ENCODE results near the gene ALDH6A1.

ALDH6A1 gene

DNA sequence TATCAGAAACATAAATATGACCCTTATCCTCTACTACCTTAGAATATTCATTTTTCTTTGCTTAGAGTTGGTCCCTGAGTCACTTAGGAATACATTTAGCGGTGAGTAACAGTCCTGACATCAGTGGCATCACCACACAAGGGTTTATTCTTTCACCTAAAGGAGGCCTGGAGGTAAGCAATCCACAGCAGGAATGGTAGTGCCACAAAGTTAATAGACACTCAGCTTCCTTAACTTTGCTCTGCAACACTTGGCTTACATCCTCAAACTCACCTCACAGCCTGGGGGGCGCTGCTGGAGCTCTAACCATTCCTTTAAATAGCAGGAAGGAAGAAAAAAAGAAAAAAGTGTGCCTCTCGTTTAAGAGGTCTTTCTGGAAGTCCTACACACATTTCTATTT lies 36.0 kb downstream of the ALDH6A1 start:
- DNase-seq = no peak

DNA sequence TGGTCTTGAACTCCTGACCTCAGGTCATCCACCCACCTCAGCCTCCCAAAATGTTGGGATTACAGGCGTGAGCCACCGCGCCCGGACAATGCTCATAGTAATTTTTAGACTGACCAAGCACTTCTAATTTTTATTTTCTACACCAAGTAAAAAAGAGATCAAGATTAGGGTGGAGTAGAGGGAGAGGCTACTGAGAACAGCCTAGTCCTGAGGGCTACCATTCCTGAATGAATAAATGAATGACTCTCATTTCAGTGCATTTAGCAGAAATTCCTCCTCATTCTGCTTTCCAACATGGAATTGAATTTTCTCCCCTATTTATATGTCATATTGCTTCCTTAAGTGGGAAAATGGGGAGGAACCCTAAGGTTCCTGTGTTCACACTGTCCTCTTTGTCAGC lies 38.7 kb downstream of the ALDH6A1 start:
- DNase-seq = no peak

DNA sequence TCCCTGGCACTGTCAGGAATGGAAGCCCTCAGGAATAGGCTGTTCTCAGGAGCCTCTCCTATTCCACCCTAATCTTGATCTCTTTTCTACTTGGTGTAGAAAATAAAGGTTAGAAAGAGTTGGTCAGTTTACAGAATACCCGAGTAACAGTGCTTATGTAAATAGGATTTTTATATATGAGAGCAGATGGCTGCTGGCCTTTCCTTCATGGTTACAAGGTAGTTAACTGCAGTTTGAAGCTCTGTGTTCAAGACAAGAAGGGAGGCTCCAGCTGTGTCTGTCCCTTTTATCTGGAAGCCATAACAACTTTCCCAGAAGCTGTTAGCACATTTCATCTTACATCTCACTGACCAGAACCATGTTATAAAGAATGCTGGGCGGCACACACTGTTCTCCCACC lies 42.0 kb downstream of the ALDH6A1 start:
- DNase-seq = no peak

DNA sequence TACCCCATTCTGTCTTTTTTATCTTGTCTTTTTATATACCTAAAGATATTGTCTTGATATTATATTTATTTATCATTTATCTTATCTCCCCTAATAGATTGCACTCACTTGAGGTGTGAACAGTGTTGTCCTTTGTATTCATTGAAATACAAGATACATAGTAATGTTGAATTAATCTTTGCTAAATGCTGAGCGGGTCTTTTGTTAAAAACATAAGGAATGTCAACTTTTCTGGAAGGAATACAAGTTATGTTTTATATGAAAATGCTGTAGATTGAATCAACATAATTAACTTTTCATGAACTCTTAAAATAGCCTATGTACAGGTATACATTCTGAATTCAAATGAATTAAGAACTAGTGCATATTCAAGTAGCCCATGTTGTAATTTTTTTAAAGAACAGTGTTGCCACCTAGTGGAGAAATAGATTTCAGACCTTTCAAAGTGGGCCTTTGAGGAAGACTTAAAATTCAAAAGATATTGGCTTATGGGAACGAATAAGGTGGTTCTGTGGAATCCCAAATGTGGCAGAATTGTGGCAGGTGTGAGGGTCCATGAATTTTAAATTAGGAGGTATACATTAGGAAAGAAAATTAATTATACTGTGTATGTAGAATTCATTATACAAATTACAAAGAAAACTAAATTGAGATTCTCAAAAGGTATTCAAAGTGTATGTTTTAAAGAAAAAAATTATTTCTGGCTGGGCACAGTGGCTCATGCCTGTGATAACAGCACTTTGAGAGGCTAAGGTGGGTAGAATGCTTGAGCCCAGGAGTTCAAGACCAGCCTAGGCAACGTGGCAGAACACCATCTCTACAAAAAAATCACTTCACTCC lies 46.0 kb downstream of the ALDH6A1 start:
- peak; percentile 71 for DNase-seq

DNA sequence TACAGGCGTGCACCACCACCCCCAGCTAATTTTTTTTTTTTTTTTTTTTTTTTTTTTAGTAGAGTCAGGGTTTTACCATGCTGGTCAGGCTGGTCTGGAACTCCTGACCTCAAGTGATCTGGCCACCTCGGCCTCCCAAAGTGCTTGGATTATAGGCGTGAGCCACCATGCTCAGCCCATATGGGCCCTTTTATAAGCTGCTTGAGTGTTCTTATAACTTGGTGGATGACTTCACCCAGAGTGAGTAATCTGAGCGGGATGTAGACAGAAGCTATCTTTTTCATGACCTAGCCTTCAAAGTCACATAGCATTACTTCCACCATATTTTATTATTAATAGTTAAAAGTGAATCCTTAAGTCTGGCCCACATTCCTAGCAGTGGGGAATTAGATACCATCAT lies 48.7 kb downstream of the ALDH6A1 start:
- DNase-seq = no peak

DNA sequence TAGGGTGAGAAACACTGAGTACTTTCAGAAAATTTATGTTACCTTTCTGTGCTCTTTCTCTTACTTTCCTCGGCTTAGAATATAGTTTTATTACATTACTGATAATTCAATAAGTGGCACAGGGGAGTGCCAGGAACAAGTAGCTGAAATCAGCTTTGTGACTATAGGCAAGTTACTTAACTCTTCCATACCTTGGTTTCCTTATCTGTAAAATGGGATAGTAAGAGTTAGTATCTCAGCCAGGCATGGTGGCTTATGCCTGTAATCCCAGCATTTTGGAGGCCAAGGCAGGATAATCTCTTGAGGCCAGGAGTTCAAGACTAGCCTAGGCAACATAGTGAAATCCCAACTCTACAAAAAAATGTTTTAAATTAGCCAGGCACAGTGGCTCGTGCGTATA lies 49.7 kb downstream of the ALDH6A1 start:
- no peak for DNase-seq

DNA sequence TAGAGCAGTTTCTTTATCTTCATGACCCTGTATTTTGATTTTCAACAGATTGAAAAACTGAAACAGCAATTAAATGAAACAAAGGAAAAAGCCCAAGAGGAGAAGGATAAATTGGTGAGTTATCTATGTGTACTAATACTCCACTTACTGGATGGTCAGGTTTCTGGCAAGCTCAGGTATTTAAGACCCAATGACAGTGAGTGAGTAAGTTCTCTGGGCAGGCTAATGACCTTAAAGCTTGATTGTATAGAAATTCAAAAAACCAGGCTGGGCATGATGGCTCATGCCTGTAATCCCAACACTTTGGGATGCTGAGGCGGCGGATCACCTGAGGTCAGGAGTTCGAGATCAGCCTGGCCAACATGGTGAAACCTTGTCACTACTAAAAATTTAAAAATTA lies 55.1 kb downstream of the ALDH6A1 start:
- no peak for DNase-seq

DNA sequence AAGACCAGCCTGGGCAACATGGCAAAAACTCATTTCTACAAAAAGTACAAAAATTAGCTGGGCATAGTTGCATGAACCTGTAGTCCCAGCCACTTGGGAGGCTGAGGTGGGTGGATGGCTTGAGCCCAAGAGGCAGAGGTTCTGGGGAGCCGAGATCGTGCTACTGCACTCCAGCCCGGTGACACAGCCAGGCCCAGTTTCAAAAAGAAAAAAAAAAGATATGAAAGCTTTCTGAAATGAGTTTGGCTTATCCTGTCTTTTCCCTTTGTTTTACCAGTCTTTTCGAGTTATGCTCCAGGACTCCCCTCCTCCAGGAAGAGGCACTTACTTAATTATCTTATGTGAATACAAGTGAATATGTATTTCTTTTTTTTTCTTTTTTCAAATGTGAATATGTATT lies 61.9 kb downstream of the ALDH6A1 start:
- DNase-seq = no peak

DNA sequence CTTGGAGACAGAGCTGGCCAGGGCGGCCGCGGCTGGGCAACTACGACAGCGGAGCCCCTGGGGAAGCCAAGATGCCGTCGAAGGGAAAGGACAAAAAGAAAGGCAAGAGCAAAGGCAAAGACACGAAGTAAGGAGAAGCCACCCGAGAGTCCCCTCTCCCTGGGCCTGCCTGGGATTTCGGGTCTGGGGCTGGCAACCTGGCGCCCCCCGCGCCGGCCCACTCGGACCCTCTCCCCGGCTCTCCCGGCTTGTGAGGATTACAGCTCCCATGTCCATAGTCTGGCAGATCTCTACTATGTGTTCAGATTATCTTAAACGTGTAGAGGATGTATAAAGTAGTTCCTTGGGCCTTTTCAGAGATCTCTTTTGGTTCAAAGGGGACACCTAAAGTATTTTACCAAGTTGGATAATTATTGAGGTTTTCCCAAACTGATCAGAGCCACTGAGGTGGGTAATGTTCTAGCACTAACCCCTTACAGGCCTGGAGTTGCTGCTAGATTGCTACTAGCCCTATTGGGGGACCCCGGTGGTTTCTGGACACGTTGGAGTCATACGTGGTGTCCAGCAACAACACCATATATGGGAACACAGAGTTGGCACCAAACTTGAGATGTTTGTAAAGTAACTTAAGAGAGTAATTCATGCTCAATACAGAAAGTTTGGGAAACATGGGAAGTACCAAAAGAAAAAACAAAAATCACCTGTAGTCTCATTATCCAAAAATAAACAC lies 64.7 kb downstream of the ALDH6A1 start:
- no peak for DNase-seq

DNA sequence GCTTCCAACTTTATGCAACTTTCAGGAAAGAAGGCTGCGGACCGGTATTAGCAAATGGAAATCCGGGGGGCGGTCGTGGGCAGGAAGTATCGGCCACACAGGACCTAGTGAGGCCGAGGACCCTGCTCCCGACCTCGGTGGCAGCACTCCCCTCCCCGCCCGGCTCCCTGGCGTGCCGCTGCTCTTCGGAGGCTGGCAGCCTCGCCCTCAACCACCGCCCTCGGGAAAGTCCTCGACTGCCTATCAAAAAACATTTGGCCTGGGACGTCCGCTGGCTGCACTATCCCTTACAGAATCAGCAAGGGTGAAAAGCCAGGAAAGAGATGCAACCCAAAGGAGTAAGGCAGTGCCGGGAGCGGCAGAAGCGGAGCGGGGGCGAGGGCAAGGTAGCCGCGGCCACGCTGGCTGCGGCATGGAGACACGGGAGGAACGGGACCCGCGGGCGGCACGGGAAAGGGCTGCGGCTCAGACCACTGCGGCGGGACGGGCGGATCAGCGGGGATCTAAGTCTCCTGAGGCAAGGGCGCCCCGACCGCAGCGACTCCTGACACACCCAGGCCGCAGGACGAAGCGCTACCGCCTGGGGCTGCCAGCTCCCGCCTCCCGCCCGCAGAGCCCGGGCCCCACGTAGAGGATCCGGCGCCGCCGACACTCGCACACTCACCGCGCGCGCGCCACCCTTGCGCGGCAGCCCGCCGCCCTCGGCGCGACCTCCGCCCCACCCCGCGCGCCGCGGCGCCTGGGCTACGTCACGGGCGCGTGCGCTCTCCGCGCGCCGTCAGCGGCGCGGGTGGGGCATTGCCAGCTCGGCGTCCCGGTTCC lies 65.5 kb downstream of the ALDH6A1 start, which contains the start of the genes BBOF1 and ENTPD5:
TSS of gene BBOF1 (plus strand) at position 764 of the 822 bp plus-strand sequence. CDS start 130 bp downstream, outside the sequence.
TSS of gene ENTPD5 (minus strand) at position 703 of the 822 bp plus-strand sequence. CDS start 31,186 bp downstream, outside the sequence.
- peak; percentile 89 for DNase-seq

DNA sequence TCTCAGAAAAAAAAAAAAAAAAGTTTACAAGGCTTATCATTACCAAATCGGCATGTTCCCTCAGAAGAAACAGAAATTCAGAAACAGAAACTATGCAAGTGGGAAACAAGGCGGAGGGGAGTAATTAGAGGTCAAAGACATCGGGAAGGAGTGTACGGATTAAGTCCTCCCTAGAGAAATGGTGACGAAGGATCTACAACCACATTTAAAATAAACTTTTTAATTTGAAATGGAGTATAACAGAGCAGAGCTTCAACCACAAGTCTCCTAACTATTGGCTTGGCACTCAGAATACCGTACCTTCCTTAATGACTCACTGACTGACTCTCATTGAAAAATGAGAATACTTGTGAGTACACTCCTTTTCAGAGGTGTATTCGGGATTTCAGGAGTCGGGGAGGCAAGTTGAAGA lies 66.1 kb downstream of the ALDH6A1 start:
- DNase-seq = no peak

DNA sequence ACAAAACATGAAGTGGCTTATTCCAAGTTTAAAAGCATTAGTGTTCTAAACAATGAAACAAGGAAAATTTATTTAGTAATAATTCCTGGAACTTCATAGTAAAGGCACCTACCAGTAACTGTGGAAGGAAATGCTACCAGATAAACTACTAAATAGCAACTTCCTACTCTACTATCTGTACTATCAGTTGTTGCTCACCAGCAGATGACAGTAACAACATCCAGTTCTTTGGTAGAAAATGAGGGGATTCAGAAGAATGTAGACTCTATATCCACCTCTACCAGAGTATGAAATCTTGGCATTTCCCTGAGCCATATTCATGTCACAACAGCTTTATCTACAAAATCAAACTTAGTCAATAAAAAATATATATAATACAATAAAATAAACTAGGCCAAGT lies 68.3 kb downstream of the ALDH6A1 start:
- no peak for DNase-seq

DNA sequence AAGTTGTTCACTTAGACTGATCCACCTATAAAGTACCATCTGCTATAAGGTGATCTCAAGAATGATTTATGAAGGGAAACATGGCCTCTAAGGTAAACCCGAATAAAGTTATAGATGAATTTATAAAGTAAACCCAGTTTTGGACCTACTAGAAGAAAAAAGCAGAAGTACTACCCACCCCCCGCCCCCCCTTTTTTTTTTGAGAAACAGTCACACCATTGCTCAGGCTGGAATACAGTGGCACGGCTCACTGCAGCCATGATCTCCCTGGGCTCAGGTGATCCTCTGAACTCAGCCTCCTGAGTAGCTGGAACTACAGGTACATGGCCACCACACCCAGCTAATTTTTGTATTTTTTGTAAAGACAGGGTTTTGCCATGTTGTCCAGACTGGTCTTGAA lies 69.1 kb downstream of the ALDH6A1 start:
- DNase-seq = no peak

DNA sequence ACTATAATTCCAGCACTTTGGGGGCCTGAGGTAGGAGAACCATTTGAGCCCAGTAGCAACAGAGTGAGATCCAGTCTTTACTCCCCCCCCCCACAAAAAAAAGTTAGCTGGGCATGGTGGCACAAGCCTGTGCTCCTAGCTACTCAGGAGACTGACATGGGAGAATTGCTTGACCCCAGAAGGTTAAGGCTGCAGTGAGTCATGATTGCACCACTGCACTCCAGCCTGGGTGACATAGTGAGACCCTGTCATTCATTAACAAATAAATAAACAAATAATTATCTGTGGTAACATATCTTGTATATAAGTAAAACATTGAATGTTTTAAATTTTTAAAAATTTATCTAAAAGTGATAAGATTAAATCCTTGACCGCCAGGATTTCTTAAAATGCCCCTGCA lies 70.0 kb downstream of the ALDH6A1 start:
- DNase-seq = no peak

DNA sequence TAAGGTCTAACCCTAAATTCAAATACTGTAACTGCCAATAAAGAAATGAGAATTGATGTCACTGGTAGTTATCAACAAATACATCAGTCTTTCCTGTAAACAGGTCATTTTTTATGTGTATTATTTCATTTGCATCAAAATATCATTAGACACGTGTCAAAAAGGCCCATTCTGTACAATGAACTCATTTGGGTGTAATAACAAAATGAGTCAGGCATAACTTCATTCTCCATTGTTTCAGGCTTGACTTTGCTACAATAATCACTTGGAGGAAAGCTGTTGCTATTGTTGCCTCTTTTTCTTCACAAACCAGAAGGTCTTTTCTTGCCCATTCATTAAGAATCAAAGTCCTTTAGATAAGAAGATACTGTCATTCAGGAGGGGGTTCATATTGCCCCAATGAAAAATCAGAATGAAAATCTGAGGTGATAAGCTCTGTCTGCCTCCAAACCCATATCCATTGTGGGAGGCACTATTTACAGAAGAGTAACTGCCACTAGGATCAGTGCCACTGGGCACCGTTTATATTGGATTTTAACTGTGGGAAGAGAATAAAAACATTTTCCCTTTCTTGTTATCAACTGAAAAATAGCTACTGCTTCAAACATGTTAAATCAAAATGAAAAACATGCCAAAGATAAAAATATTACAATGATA lies 75.3 kb downstream of the ALDH6A1 start:
- no peak for DNase-seq
